Left renal pelvis (tissue), 4 donors: ENCODE results near the gene MGME1. TPM values are rescaled to one million over a fixed set of nuclear protein-coding genes. Genes with fewer than 3 reads are reported as not detected.

Experiments
- DNase-seq, 4 donors: peaks; one replicate each; pipeline ENCODE4 v3.0.0-alpha.2; 2013; ENCODE audit warnings: low read depth in 4 of 4, low spot score in 3 of 4
- polyA plus RNA-seq, 4 donors: library from polyadenylated mRNA; unstranded; fragments of 120-200 nt; gene quantifications; one replicate each; pipeline ENCODE4 v1.2.1, GENCODE V29; 2013; ENCODE audit not compliant: insufficient read length in 4 of 4

Gene MGME1
- 10 to 100 TPM; 25.5 to 47.5 (median 41.9) TPM for polyA plus RNA-seq

- DNase-seq, result peak; percentile 99
Measured at GRCh38 chr20:17968366-17969277, at the start of gene MGME1, which contains the start of gene SNX5. Gene MGME1 (plus strand): TSS chr20:17969018. CDS start chr20:17969860, 842 bp downstream. Gene SNX5 (minus strand): TSS chr20:17968794. CDS start chr20:17968425, 369 bp downstream.

GRCh38 chr20:17919149-17919548, 49.7 kb upstream of the MGME1 start:
- DNase-seq, result no peak

- no peak for DNase-seq
Measured at GRCh38 chr20:17921774-17922173, 47.0 kb upstream of the MGME1 start.

GRCh38 chr20:17925141-17925939, 43.5 kb upstream of the MGME1 start:
- DNase-seq, result no peak

- DNase-seq, result no peak
Measured at GRCh38 chr20:17925940-17926300, 42.9 kb upstream of the MGME1 start.

GRCh38 chr20:17928211-17928611, 40.6 kb upstream of the MGME1 start:
- no peak for DNase-seq

GRCh38 chr20:17928633-17929311, 40.0 kb upstream of the MGME1 start:
- no peak for DNase-seq

GRCh38 chr20:17931513-17931912, 37.3 kb upstream of the MGME1 start:
- no peak for DNase-seq

GRCh38 chr20:17932396-17932795, 36.4 kb upstream of the MGME1 start:
- DNase-seq, result no peak

- no peak for DNase-seq
Measured at GRCh38 chr20:17933121-17933520, 35.7 kb upstream of the MGME1 start.

GRCh38 chr20:17933711-17934110, 35.1 kb upstream of the MGME1 start:
- no peak for DNase-seq

GRCh38 chr20:17934141-17934862, 34.5 kb upstream of the MGME1 start:
- DNase-seq, result no peak

- no peak for DNase-seq
Measured at GRCh38 chr20:17935186-17935585, 33.6 kb upstream of the MGME1 start.

GRCh38 chr20:17935761-17936160, 33.1 kb upstream of the MGME1 start:
- DNase-seq, result no peak

- no peak for DNase-seq
Measured at GRCh38 chr20:17936286-17936760, 32.5 kb upstream of the MGME1 start.

- no peak for DNase-seq
Measured at GRCh38 chr20:17936761-17937732, 31.8 kb upstream of the MGME1 start.

- DNase-seq, result no peak
Measured at GRCh38 chr20:17938871-17939619, 29.8 kb upstream of the MGME1 start.

GRCh38 chr20:17939622-17940223, 29.1 kb upstream of the MGME1 start:
- DNase-seq, result no peak
